ENCODE measurements around the gene PAX2.

PAX2 gene

DNA sequence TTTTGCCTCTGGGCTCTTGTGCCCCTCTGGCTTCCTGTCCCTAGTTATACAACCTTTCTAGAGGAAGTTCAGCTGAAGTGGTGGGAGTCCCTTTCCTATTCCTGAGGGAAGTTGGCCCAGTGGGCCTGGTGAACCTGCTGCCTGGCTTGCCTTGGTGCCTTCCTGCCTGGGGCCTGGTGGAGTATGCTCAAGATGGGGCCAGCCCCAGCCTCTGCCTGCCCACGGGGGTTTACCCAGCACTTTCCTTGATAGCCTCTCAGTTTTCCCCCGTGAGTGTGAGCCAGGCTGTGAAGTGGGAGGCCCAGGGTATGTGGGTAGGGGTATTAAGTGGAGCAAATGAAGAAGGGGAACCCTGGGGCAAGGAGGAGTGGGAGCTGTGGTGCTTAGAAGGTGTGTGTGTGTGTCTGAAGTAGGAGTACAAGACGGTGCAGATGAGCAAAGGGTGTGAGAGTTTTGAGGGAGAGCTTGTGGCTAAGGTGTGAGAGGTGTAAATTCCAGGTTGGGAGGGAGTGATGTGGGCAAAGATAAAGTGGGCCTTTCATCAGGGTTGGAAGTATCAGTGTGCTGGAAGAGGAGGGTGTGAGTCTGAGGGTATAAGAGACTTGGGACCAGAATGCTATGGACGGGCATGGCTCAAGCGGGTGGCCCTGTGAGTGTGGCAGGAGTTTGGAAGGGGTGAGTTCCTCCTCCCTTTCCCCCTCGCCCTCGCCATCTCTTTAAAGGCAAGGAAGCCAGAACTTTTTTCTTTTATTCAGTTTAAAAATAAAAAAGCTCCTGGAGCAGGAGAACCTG, 10.9 kb upstream of the PAX2 start:
- Histone ChIP-seq H3K79me2 (ENCODE audit: low read length) (no peaks in the 10 kb centered on the region), H3K9me3 (replicated peaks; ENCODE audit: insufficient read depth, low read length) (no peaks in the 10 kb centered on the region), H3K9ac (ENCODE audit: low read length) (no peak overlapping the region), H3K27me3 (replicated peaks; ENCODE audit: insufficient read depth, low read length) (peaks cover 100% of the 10 kb centered on the region), H2AFZ (ENCODE audit: low read length) (no peak overlapping the region), H4K20me1 (ENCODE audit: insufficient read depth, low read length) (0 out of 2 replicates have a peak, but pooled peaks cover 5% of the 10 kb centered on the region), H3K4me1 (ENCODE audit: low read length) (peaks cover 10% of the 10 kb centered on the region; the same call in 1 of the 2 replicates), H3K4me3 (ENCODE audit: low read length) (no peak overlapping the region), H3K36me3 (replicated peaks; ENCODE audit: insufficient read depth, low read length) (no peaks in the 10 kb centered on the region), H3K4me2 (ENCODE audit: low read depth, low read length) (no peak overlapping the region), H3F3A (ENCODE audit: insufficient read depth, low read length) (no peaks in the 10 kb centered on the region), H3K9me2 (replicated peaks; ENCODE audit: insufficient read depth, low read length) (no peaks in the 10 kb centered on the region), H3K27ac (ENCODE audit: low read length) (no peak overlapping the region)
- TF ChIP-seq EZH2 (optimal IDR thresholded peaks at IDR 0.05; ENCODE audit: low read depth, low read length), result no peak
- no peak for TF ChIP-seq EZH2phosphoT487 (IDR thresholded peaks at IDR 0.05; ENCODE audit: low read length)
- DNase-seq, result no peak

GRCh38 chr10:100735087-100735336, 10.4 kb upstream of the PAX2 start:
- TF ChIP-seq EZH2 (optimal IDR thresholded peaks at IDR 0.05; ENCODE audit: low read depth, low read length), result no peak
- TF ChIP-seq EZH2phosphoT487 (IDR thresholded peaks at IDR 0.05; ENCODE audit: low read length), result no peak
- TF ChIP-seq CTCF (IDR thresholded peaks at IDR 0.05; ENCODE audit: low read length), result no peak
- peaks cover 10% of the 10 kb centered on the region; the same call in 1 of the 2 replicates for H3K4me1 ChIP-seq (ENCODE audit: low read length)

DNA sequence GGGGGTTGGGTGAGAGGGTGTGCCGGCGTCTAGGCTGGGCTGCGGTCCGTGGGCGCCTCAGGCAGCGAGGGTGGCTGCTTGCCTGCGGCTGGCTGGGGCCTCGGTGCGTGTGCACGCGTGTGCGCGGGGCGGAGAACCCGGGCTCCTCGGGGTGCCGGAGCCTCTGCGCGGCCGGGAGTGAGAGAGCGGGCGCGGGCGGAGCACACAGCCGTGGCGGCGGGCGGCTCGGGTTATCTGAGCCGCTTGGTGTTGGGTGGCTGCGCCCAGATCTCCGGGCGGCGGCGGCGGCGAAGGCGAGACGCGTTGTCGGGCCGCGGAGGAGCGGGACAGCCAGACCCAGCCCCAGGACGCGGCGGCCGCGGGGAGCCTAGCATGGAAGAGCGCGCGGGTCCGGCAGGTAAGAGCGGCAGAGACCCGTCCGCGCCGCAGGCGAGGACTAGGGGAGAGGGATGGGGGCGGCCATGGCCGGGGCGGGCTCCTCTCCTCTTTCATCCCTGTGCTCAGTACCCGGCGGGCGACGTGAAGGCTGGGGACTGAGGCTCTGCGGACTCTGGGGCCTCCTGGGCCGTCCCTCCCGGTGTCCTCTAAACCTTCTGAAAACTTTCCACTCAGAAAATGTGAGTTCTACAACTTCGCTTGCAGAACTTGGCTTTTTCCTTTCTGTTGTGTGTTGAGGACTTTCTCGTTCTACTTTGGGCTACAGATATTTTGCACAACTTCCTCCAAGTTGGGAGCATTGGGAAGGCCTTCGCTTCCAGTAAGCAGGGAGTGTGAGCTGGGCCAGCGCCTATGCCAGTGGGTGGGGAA, 9.8 kb upstream of the PAX2 start:
- no peaks in the 10 kb centered on the region for H3F3A ChIP-seq (ENCODE audit: insufficient read depth, low read length)

More at GRCh38 chr10:100735087-100735336, 10.4 kb upstream of the PAX2 start:
- H3K9me3 ChIP-seq (replicated peaks; ENCODE audit: insufficient read depth, low read length), result no peaks in the 10 kb centered on the region
- no peaks in the 10 kb centered on the region for H3K9me2 ChIP-seq (replicated peaks; ENCODE audit: insufficient read depth, low read length)
- H3K79me2 ChIP-seq (ENCODE audit: low read length), result no peaks in the 10 kb centered on the region
- H3K4me2 ChIP-seq (ENCODE audit: low read depth, low read length), result no peak overlapping the region
- H3K27me3 ChIP-seq (replicated peaks; ENCODE audit: insufficient read depth, low read length), result peaks cover 100% of the 10 kb centered on the region
- H3K9ac ChIP-seq (ENCODE audit: low read length), result no peak overlapping the region
- H2AFZ ChIP-seq (ENCODE audit: low read length), result no peak overlapping the region
- no peaks in the 10 kb centered on the region for H3K36me3 ChIP-seq (replicated peaks; ENCODE audit: insufficient read depth, low read length)
- DNase-seq, result no peak
- 0 out of 2 replicates have a peak, but pooled peaks cover 5% of the 10 kb centered on the region for H4K20me1 ChIP-seq (ENCODE audit: insufficient read depth, low read length)
- H3K27ac ChIP-seq (ENCODE audit: low read length), result no peak overlapping the region
- H3K4me3 ChIP-seq (ENCODE audit: low read length), result no peak overlapping the region
- H3F3A ChIP-seq (ENCODE audit: insufficient read depth, low read length), result no peaks in the 10 kb centered on the region

More for the DNA sequence above, 9.8 kb upstream of the PAX2 start:
- 0 out of 2 replicates have a peak, but pooled peaks cover 5% of the 10 kb centered on the region for H4K20me1 ChIP-seq (ENCODE audit: insufficient read depth, low read length)
- H3K9me3 ChIP-seq (replicated peaks; ENCODE audit: insufficient read depth, low read length), result no peaks in the 10 kb centered on the region
- H3K4me3 ChIP-seq (ENCODE audit: low read length), result no peak overlapping the region
- H3K36me3 ChIP-seq (replicated peaks; ENCODE audit: insufficient read depth, low read length), result no peaks in the 10 kb centered on the region
- H3K4me2 ChIP-seq (ENCODE audit: low read depth, low read length), result no peak overlapping the region
- H2AFZ ChIP-seq (ENCODE audit: low read length), result no peak overlapping the region
- no peak for TF ChIP-seq EZH2phosphoT487 (IDR thresholded peaks at IDR 0.05; ENCODE audit: low read length)
- no peak for TF ChIP-seq CTCF (IDR thresholded peaks at IDR 0.05; ENCODE audit: low read length)
- no peak for TF ChIP-seq EZH2 (optimal IDR thresholded peaks at IDR 0.05; ENCODE audit: low read depth, low read length)
- peaks cover 100% of the 10 kb centered on the region for H3K27me3 ChIP-seq (replicated peaks; ENCODE audit: insufficient read depth, low read length)
- H3K79me2 ChIP-seq (ENCODE audit: low read length), result no peaks in the 10 kb centered on the region
- H3K9me2 ChIP-seq (replicated peaks; ENCODE audit: insufficient read depth, low read length), result no peaks in the 10 kb centered on the region
- H3K9ac ChIP-seq (ENCODE audit: low read length), result no peak overlapping the region
- no peak overlapping the region for H3K27ac ChIP-seq (ENCODE audit: low read length)
- H3K4me1 ChIP-seq (ENCODE audit: low read length), result peaks cover 8% of the 10 kb centered on the region; the same call in 1 of the 2 replicates
- no peak for DNase-seq
